GM21737 (cell line): ENCODE results near the gene MARCHF10.
"Not testable (repeated sequence)": the region's sequence is repeated elsewhere in the genome, so short reads cannot be mapped to it uniquely, and the experiment has no call there.

Experiments
- ATAC-seq: cut with Tn5 transposase; IDR thresholded peaks from one replicate; pipeline ENCODE4 v1.9.1; 2021; ENCODE audit warnings: mild to moderate bottlenecking, moderate library complexity; ENCODE audit not compliant: unreplicated experiment

Gene MARCHF10, protein sequence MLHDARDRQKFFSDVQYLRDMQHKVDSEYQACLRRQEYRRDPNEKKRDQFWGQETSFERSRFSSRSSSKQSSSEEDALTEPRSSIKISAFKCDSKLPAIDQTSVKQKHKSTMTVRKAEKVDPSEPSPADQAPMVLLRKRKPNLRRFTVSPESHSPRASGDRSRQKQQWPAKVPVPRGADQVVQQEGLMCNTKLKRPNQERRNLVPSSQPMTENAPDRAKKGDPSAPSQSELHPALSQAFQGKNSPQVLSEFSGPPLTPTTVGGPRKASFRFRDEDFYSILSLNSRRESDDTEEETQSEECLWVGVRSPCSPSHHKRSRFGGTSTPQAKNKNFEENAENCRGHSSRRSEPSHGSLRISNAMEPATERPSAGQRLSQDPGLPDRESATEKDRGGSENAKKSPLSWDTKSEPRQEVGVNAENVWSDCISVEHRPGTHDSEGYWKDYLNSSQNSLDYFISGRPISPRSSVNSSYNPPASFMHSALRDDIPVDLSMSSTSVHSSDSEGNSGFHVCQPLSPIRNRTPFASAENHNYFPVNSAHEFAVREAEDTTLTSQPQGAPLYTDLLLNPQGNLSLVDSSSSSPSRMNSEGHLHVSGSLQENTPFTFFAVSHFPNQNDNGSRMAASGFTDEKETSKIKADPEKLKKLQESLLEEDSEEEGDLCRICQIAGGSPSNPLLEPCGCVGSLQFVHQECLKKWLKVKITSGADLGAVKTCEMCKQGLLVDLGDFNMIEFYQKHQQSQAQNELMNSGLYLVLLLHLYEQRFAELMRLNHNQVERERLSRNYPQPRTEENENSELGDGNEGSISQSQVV

GRCh38 chr17:62807812-62808575 lies at the start of gene MARCHF10:
MARCHF10 (minus strand) TSS chr17:62808314; CDS start chr17:62801735, 6,579 bp downstream.
- no peak for ATAC-seq

DNA sequence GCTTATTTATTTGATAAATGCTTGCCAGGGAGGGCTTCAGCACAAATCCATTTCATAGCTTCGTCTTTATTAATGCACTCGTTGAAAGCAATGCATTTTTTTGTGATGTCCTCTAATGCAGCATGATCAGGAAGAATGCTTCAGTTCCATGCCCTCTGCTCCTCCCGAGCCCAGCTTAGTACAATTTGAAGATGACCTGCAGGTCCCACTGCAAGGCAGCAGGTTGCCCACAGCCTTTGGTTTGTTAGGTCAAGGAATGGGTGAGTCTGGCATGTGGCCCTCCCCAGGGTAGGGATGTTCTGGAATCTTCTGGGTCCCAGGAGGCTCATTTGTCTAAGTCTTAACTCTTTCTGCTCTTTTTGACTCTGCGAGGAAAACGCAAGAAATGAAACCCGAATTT lies 49.4 kb upstream of the MARCHF10 start:
- ATAC-seq, result no peak

GRCh38 chr17:62856594-62856993 lies 48.5 kb upstream of the MARCHF10 start:
- no peak for ATAC-seq

DNA sequence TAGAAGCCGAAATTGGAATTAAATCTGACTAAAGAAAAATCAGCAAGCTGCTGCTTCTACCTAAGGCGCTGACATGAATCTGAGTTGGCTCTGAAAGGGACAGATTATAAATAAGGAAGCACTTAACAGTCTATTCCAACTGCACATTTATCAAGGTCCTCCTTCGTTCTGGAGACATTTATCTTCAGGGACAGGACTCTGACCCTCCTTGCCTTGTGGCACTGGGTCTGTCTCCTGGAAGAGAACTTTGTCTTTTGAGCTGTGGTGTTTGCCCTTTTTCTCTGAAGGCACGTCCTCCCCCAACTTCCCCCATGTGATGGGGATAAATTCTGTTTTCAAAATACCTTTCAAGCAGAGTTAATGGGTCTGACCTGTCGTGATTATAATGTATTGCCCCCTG lies 47.0 kb upstream of the MARCHF10 start:
- ATAC-seq, result no peak

DNA sequence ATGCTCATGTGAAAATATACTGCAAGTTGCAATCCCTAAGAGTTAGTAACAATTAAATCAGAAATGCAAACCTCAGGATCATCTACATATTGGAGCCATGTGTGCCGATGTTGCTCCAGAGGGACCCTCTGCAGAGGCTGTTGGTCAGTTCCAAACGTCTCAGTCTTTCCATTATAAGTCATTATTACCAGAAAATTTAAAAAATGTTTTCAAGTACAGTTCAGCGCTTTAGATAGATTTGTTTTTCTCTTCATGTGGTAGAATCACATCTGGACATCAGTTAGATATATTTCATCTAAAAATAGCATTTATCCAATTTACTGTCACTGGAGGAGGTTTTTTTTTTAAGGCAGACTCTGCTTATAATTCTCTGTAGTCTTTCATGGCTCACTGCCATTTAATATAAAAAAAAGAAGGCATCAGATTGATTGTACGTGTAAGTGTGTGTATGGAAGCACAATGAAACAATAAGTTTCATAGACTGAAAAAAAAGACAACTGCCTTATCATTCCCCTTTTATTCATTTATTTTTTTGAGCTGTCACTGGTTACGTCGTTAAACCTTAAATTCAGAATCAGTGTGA lies 46.1 kb upstream of the MARCHF10 start:
- ATAC-seq, result no peak

GRCh38 chr17:62852195-62852594 lies 44.1 kb upstream of the MARCHF10 start:
- no peak for ATAC-seq

DNA sequence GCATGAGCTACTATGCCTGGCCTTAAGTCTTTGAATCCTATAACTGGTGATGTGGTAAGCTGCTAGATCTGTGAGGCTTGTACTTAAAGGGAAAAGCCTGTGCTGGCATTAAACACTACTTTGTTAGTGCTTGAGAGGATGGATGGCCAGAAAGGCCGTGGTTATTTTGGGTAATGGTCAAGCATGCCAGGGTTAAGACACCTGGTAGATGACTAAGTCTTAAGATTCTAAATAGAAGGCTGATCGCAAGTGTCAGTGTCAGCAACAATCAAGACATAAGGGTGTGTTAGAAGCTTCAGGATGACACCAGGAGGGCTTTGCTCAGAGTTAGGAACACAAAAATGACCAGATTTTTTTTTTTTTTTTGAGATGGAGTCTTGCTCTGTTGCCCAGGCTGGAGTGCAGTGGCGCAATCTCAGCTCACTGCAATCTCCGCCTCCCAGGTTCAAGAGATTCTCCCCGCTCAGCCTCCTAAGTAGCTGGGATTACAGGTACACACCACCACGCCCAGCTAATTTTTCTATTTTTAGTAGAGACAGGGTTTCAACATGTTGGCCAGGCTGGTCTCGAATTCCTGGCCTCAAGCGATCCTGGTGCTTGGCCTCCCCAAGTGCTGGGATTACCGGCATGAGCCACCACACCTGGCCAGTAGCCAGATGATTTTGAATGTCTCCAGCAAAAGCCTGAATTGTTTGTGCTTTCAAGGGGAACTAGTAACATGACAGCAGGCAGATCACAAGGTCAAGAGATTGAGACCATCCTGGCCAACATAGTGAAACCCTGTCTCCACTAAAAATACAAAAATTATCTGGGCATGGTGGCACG lies 41.7 kb upstream of the MARCHF10 start:
- not testable (repeated sequence) for ATAC-seq

- ATAC-seq, result no peak
These were observed 40.2 kb upstream of the MARCHF10 start for GRCh38 chr17:62848334-62848733.

DNA sequence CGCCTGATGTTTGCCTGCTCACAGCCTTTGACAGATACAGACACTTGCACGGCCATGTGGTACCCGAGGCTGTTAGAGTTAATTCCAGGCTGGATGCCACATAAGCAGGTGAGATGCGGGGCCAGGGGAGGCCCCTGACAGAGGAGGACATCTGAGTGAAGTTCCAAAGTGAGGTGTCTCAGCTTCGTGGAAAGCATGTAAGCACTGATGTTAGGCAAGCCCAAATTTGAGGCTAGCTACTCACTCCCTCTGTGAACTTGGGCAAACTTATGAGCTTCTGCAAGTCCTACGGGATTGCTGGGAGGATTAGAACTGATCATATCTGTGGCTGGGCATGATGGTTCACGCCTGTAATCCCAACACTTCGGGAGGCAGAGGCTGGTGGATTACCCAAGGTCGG lies 39.3 kb upstream of the MARCHF10 start:
- no peak for ATAC-seq

GRCh38 chr17:62840871-62841270 lies 32.8 kb upstream of the MARCHF10 start:
- no peak for ATAC-seq

DNA sequence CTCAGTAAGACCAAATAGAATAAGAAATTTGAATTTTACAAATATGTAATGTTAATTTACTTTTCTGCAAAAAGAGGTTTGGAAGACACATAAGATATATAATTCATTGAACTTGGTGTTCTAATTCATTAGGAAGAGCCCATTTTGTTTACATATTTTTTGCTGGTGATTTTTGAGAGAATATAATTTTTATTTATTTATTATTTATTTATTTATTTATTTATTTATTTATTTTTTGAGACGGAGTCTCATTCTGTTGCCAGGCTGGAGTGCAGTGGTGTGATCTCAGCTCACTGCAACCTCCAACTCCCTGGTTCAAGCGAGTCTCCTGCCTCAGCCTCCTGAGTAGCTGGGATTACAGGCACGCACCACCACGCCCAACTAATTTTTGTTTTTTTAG lies 25.7 kb upstream of the MARCHF10 start:
- ATAC-seq, result not testable (repeated sequence)

DNA sequence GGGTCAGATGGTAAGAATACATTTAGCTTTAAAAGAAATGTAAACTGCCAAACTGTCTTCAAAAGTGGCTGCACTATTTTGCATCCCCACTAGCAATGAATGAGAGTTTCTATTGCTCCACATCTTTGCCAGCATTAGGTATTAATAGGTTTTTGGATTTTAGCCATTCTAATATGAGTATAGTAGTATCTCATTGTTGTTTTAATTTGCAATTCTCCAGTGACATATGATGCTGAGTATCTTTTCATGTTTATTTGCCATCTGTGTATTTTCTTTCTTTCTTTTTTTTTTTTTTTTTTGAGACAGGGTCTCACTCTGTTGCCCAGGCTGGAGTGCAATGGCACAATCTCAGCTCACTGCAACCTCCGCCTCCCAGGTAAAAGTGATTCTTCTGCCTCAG lies 24.3 kb upstream of the MARCHF10 start:
- ATAC-seq, result no peak

- not testable (repeated sequence) for ATAC-seq
These were observed 23.0 kb upstream of the MARCHF10 start for GRCh38 chr17:62831066-62831465.

- no peak for ATAC-seq
These were observed 19.8 kb upstream of the MARCHF10 start for GRCh38 chr17:62827746-62828485.

DNA sequence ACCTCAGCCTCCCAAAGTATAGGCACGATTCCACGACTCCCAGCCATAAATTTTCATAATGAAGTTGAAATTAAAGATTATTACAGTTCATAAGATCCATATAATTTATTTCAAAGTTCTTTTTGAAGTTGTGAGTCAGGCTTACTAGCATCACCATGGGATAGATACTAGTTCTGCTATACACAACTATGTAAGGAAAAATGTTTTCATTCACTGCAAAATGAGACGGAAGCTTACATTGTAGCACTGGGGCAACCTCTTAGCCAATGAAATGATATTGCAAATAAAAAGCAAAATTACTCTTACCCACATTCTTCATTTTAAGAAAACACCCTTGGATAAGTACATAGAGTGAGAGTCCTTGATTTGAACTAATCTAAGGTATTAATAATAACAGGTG lies 18.8 kb upstream of the MARCHF10 start:
- ATAC-seq, result no peak

DNA sequence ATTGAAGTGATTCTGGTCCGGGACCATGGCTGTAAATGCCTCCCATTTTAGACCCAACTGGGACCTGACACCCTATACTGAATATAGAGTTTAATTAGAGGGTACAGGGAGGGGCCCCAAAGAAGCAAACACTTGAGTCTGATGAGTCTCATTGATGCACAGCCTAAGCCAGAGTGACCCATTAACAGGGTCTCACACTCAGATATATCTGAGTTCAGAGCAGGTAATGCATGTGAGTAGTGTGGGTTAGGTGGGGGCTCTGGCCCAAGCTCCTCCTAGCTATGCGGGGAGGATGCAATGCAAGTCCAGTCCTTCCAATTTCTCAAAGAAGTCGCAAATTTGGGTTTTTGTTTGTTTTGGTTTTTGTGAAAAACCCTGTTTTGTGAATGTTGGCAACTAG lies 17.1 kb upstream of the MARCHF10 start:
- no peak for ATAC-seq

GRCh38 chr17:62824290-62825131 lies 16.4 kb upstream of the MARCHF10 start:
- no peak for ATAC-seq

GRCh38 chr17:62823111-62823893 lies 15.2 kb upstream of the MARCHF10 start:
- ATAC-seq, result no peak
